Muscle of back (tissue), 11 donors: ENCODE measurements around the gene DES. TPM values are rescaled to one million over a fixed set of nuclear protein-coding genes. Genes with fewer than 3 reads are reported as not detected.

Experiments
- DNase-seq, 3 donors: peaks; one replicate each; pipeline versions ENCODE4 v3.0.0 to v3.0.0-alpha.2; 2013
- polyA plus RNA-seq, 10 donors: library from polyadenylated mRNA; unstranded; fragments of 120-200 nt; gene quantifications; one replicate each; pipeline ENCODE4 v1.2.1, GENCODE V29; 2013; ENCODE audit not compliant: insufficient read length in 10 of 10

Gene DES
- polyA plus RNA-seq, 10 donors: 1,880 to 4,907 (median 4,107) TPM

DNA sequence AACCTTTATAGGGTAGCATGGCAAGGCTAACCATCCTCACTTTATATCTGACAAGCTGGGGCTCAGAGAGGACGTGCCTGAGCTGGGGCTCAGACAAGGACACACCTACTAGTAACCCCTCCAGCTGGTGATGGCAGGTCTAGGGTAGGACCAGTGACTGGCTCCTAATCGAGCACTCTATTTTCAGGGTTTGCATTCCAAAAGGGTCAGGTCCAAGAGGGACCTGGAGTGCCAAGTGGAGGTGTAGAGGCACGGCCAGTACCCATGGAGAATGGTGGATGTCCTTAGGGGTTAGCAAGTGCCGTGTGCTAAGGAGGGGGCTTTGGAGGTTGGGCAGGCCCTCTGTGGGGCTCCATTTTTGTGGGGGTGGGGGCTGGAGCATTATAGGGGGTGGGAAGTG lies 1.2 kb upstream of the DES start:
- DNase-seq: no peak

DNA sequence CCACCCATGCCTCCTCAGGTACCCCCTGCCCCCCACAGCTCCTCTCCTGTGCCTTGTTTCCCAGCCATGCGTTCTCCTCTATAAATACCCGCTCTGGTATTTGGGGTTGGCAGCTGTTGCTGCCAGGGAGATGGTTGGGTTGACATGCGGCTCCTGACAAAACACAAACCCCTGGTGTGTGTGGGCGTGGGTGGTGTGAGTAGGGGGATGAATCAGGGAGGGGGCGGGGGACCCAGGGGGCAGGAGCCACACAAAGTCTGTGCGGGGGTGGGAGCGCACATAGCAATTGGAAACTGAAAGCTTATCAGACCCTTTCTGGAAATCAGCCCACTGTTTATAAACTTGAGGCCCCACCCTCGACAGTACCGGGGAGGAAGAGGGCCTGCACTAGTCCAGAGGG lies 803 bp upstream of the DES start:
- DNase-seq: peak in 2 of 3 donors; percentile 42 to 50

DNA sequence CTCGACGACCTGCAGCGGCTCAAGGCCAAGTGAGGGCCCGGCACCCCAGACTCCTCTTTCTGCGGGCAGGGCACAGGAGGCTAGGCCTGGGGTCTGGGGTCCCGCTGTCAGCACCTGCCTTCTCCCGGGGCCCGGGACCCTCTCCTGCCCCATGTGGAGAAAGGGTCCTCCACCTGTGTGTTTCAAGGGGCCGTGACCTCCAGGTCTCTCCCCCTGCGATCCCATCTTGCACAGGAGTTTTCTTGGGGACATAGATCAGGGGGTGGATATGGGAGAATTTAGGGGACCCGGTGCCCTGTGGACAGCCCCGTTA lies 791 bp downstream of the DES start:
- DNase-seq: no peak

DNA sequence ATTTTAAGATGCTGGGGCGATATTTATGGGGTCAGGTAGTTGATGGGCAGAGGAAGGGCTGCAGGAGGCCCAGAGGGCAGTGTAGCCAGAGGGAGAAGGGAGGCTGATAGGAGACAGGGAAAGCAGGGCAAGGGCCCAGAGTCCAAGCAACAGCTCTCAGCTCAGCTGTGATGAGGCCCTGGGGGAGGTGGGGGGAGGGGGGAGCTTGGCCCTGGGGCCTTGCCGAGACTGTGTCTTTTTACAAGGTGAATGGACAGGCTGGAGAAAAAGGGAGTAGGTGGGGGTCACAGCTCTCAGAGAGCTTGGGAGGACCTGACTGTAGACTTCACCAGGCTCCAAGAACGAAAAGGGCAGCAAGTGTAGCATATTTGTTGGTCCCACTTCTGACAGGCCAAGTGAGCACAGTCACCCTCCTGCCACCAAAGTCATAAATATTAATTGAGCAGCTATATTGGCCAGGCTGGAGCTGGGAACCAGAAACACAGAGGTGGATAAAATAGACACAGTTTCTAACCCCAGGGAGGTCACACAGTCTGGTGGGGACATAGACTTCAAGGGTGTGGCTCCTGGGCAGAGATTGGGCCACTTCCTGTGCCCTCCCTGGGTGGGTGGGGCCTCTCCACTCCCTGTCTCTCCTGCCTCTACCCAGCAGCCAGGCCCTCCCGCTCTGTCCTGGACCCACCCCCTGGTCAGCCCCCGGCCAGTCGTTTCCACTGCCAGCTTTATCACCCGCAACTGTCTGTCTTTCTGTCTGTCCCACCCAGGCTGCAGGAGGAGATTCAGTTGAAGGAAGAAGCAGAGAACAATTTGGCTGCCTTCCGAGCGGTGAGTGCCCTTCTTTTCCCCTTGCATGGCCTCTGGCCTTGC lies 1.4 kb downstream of the DES start:
- DNase-seq: no peak

DNA sequence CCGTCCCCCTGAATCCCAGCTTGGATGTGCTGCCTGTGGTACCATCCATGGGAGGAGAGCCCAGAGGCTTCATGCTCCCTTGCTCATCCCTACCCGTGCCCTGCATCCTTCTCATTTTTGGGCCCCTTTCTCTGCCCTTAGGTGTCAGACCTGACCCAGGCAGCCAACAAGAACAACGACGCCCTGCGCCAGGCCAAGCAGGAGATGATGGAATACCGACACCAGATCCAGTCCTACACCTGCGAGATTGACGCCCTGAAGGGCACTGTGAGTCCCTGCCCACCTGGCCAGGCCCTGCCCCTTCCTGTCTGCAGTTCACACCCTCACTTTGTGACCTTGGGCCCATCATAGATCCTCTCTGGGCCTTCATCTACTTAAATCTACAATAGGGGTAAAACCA lies 2.5 kb downstream of the DES start:
- DNase-seq: no peak

DNA sequence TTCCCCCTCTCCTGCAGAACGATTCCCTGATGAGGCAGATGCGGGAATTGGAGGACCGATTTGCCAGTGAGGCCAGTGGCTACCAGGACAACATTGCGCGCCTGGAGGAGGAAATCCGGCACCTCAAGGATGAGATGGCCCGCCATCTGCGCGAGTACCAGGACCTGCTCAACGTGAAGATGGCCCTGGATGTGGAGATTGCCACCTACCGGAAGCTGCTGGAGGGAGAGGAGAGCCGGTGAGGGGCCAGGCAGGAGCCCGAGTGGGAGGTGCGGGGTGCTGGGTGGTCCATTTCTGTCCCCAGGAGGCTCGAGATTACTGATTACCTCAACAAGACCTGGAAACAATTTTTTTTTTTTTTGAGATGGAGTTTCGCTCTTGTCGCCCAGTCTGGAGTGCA lies 3.1 kb downstream of the DES start:
- no peak for DNase-seq

DNA sequence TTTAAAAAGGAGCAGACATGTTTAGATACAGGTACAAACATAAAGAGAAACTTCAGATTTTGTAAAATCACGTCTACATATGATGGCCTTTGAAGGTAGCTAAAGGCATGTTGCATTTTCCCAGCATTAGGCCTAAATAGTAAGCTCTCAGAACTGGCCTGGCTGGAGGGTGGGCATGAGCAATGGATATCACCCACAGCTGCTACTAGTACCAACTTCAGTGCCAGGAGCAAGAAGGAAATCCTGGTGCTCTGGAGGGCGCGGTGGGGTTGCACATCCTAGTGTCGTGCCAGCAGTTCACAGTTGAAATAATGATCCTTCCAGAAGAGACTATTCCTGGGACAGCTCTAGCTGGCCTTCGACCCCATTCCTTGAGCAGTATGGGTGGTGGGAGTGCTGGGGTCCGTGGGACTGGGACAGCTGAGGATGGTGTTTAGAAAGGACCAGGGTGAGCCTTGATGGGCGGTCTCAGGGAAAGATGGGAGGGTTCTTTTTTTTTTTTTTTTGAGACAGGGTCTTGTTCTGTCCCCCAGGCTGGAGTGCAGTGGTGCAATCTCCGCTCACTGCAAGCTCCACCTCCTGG lies 4.9 kb downstream of the DES start:
- no peak for DNase-seq

DNA sequence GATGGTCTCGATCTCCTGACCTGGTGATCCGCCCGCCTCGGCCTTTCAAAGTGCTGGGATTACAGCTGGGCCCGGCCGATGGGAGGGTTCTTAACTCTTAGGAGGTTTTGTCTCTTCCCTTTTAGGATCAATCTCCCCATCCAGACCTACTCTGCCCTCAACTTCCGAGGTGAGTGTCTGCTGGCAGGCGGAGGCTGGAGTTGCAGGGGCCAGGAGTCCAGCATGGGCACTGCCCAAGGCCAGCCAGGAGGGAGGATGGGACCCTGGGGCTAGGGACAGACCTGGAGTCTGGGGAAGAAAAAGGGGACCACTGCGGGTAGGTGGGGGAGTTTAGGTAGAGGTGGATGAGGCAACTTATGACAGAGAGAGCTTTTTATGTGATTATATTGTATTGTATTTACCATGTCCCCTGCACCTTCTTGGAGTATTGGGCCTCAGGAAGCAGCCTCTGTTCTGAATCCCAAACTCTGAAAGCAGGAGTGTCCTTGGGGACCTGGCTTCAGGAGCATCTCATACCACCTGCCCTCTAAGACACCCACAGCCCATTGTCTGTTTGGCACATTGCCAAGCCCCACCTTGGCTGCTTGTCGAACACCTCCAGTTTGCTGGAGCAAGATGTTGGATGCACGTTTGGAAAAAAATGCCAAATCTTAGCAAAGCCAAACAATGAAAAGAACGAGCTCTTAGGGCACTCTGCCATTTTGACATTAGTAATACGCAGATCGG lies 5.6 kb downstream of the DES start:
- DNase-seq: no peak

DNA sequence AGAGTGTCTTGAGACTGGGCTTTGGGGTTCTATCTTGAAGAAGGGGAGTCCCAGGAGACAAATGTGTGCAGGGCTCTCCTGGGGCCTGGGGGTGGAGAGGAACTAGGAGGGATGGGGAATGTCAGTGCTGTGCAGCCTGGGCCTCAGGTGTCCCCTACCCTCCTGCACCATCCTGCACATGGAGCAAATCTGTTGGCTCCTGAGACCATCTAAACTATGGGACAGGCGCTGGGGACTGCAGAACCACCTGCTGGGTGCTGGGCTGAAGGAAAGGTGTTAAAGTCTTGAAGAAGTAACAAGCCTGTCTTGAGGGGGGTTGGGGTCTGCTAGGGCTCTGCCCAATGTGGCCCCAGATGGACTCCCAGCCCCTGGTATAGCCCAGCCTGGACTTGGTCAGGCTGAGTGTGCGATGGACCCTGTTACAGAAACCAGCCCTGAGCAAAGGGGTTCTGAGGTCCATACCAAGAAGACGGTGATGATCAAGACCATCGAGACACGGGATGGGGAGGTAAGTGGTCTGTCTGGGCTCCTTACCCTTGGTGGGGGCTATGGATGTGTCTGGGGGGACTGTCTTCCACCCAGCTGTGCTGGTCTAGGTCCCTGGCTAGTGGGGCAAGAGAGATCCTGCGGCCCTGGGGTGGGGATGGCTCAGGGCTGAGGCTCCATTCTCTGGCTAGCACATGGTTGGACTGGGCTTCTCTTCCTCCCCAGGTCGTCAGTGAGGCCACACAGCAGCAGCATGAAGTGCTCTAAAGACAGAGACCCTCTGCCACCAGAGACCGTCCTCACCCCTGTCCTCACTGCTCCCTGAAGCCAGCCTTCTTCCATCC lies 7.3 kb downstream of the DES start:
- no peak for DNase-seq

DNA sequence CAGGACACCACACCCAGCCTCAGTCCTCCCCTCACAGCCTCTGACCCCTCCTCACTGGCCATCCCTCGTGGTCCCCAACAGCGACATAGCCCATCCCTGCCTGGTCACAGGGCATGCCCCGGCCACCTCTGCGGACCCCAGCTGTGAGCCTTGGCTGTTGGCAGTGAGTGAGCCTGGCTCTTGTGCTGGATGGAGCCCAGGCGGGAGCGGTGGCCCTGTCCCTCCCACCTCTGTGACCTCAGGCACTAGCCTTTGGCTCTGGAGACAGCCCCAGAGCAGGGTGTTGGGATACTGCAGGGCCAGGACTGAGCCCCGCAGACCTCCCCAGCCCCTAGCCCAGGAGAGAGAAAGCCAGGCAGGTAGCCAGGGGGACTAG lies 7.9 kb downstream of the DES start:
- no peak for DNase-seq

DNA sequence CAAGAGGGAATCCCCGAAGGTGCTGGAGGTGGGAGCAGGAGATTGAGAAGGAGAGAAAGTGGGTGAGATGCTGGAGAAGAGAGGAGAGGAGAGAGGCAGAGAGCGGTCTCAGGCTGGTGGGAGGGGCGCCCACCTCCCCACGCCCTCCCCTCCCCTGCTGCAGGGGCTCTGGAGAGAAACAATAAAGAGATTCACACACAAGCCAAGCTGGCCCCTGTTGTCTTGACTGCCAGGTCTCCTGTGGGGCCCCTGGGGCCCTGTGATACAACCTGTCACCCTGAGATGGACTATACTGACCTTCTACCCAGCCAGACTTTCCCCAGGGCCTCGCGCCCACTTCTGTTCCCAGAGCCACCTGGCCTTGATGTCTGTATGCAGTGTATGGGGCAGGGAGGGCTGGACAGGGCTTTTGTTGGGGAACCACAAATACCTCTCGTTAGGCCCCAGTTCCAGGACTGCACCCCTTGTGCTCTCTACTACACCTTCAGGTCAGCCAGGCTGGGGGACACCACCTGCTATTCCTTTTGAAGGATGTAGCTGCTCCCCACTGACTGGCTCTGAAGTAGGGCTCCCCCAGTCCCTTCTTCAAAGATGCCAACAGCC lies 8.5 kb downstream of the DES start:
- DNase-seq: no peak

DNA sequence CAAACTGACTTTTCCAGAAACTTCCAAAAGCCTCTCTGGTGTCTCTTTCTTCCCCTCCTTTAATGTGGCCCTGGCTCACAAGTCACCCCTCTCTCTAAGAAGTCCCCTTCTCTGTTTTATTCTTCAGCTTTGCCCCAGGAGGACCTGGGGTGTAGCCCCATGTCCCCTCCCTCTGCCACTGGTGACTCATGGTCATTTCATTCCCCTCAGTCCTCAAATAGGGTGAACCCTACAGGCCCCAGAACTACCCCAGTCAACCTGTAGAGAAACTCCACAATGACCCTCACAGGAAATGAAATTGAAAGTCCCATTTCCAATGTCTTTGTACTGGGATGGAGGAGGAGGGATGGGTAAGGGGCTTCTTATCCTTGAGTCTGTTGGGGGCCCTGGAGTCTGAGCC lies 10.3 kb downstream of the DES start:
- no peak for DNase-seq

DNA sequence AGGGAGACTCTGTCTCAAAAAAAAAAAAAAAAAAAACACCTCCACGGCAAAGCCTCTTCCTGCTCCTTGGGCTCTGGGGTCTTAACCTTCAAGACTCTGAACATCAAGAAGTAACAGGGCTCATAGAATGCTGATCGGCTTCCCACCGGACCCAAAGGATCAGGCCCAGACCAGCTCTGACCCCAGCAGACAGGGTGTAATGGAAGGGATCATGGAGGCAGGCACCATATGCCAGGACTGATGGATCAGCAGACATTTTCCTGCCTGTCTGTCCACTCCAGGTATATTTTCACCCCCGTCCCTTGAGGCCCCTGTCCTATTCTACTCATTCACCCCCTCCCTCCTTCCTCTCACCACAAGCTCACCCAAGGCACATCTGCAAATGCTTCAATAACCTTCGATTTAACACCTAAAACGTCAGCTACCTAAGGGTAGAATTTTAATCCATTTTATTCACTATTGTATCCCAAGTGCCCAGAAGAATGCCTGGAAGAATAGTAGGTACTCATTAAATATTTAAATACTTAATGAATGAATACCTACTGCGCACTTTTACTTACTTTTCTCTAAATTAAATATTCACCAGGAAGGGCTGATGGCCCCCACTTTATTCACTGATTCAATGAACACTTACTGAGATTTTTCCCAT lies 11.9 kb downstream of the DES start:
- DNase-seq: no peak

DNA sequence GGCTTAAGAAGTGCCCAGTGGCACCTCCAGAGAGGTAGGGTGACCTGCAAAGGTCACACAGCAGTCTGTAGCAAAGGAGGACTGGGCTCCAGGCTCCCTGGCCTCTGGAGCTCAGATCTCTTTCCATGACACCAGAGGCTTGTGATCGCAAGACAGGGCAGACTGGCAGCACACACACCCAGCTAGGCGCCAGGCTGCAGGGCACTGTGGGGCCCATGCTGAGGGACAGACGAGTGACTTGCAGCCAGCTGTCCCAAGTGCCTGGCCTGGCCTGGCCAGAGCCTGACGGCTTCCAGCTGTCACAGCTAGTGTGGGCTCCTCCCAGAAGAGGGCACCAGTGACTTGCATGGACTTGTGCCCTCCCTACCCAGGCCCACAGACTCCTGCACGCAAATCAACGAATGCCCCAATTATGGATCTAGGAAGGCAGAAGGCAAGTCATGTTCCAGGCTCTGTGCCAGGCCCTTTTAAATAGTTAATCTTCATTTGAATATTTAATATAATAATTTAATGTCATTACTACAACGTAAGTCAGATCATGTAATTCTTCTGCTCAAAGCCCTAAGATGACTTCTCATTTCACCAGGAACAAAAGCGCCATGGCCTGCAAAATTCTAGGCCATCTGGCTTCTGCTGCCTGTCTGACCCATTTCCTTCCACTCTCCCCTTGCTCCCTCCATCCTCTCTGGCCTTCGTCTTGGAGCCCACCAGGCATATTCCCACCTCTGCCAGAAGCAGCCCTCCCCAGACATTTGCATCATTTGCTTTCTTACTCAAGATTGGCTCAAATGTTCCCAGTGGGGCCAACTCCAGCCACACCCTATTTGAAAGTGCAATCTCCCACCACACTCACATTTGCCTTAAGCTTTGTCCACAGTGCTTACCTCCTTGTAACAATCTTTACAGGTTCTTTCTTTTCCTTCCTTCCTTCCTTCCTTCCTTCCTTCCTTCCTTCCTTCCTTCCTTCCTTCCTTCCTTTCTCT lies 12.7 kb downstream of the DES start:
- peak in 2 of 3 donors; percentile 60 to 64 for DNase-seq

DNA sequence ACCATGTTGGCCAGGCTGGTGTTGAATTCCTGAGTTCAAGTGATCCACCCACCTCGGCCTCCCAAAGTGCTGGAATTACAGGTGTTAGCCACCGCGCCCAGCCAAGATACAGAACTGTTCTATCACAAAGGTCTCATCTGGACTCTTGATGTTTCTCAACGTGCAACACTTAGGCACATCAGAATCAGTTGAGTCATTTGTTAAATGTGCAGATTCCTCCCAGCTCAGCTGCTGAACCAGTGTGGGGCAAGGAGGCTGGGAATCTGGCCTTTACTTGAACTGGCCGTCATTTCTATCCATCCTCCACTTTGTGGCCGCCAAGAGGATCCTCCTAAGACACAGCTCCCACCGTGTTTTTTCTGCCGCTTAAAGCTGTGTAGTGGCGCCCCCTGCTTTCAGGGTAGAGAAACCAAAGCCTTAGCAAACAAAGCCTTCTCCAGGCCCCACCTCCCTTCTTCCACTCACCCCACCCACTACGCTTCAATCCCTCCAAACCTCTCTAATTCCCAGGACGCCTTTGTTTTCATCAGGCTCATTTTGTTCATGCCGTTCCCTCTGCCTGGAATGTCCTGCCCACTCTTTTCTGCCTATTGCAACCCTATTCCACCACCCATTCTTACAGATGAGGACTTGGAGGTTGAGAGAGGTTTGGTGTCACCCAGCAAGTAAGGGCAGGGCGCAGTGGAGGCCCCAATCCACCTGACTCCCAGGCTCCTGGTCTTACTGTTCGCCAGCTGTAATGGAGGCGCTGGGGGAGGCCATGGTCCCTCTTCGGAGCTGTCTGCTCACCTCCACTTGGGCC lies 15.7 kb downstream of the DES start:
- peak in 2 of 3 donors; percentile 41 to 59 for DNase-seq

DNA sequence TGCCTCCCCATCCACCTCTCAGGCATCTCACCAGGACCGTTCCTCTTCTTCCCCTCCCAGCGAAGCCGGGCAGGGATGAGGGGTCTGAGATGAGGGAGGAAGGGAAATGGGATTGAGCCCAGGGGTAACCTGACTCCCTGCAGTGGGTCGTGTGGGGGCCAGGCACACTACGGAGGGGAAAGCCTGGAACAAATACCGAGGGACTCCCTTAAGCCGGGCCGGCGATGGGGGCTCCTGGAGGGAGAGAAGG lies 16.2 kb downstream of the DES start:
- DNase-seq: no peak

DNA sequence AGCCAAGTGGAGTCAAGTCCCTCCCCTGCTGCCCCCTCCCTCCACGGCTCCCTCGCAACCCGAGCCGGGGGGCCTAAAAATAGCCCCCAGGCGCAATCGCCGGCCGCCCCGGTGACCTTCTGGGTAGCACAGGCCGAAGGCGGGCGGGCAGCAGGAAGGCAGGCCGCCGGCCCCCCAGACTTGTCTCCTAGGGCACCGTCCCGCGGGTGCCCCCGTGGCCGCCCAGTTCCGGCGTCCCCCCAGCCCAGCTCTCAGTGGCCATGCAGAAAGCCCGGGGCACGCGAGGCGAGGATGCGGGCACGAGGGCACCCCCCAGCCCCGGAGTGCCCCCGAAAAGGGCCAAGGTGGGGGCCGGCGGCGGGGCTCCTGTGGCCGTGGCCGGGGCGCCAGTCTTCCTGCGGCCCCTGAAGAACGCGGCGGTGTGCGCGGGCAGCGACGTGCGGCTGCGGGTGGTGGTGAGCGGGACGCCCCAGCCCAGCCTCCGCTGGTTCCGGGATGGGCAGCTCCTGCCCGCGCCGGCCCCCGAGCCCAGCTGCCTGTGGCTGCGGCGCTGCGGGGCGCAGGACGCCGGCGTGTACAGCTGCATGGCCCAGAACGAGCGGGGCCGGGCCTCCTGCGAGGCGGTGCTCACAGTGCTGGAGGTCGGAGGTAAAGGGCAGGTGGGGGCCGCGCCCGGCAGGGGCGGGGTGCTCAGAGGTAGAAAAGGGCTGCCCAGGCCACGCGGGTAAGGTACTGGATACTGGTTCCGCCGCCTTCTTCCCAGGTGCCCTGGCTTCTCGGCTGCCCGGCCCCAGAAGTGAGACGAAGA lies 16.7 kb downstream of the DES start, which contains the start of gene SPEG:
TSS of gene SPEG (plus strand) at position 126 of the 808 bp plus-strand sequence. CDS start at position 261, 135 bp downstream.
- peak in 1 of 3 donors; percentile 49 for DNase-seq

DNA sequence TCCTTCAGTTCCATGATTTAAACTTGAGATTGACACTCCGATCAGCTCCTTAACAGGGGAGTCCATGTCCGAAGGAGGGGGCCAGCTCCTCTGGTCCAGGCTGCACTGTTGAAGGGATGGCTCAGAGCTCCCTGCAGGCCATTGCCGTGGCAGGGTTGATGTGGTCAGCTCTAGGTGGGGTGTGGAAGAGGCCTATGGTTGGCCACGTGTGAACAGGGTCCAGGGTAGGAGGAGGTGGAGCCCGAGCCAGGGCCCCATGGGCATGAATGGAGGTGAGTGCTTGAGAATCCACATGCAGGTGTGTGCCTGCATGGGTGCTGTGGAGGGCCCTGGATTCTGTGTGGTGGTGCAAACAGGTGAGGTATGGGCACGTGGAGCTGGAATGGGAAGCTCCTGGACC lies 17.5 kb downstream of the DES start:
- no peak for DNase-seq
